H1 (cell line): ENCODE data around the gene HACL1. TPM values are rescaled to one million over a fixed set of nuclear protein-coding genes. Genes with fewer than 3 reads are reported as not detected.
A peak's percentile ranks its signal among the peaks of the same experiment; 100 is the strongest.
"Not testable (repeated sequence)": the region's sequence is repeated elsewhere in the genome, so short reads cannot be mapped to it uniquely, and the experiment has no call there.

Experiments
- CTCF ChIA-PET: fragments of 300-600 bp; sonication (Branson Sonifier 250); formaldehyde crosslinking; loops from one replicate; lab custom pipeline; 2021; ENCODE audit not compliant: partially characterized antibody; lab: Charles Lee
- POLR2A ChIA-PET: fragments of 300-600 bp; sonication (Branson Sonifier 250); formaldehyde crosslinking; loops from one replicate; lab custom pipeline; 2021; ENCODE audit warnings: inconsistent platforms; ENCODE audit not compliant: partially characterized antibody; lab: Charles Lee
- DNase-seq, 2 experiments: peaks; one replicate each; pipeline versions ENCODE4 v3.0.0 to v3.0.0-alpha.2; 2010 to 2022; ENCODE audit warnings: low spot score in 2 of 2, low read depth in 1 of 2, mixed read lengths in 1 of 2
- FAIRE-seq: peaks from 2 replicates; lab custom pipeline; 2011; peaks lifted over from hg19 to GRCh38; lab: Jason Lieb, UNC
- H2AFZ ChIP-seq: 2 replicates; pipeline ENCODE4 v1.8.1; 2012; ENCODE audit warnings: low read length, inconsistent platforms
- H2AK5ac ChIP-seq: 2 replicates; pipeline ENCODE4 v1.6.1; 2013; ENCODE audit warnings: low read depth, low read length
- H2BK120ac ChIP-seq: replicated peaks from 2 replicates; pipeline ENCODE3; 2013; ENCODE audit warnings: low read depth, low read length, inconsistent platforms
- H2BK12ac ChIP-seq: 2 replicates; pipeline ENCODE4 v1.6.1; 2013; ENCODE audit warnings: low read depth, low read length
- H2BK15ac ChIP-seq: 2 replicates; pipeline ENCODE4 v1.6.1; 2013; ENCODE audit warnings: low read length
- H2BK20ac ChIP-seq: 2 replicates; pipeline ENCODE4 v1.6.1; 2013; ENCODE audit warnings: low read length
- H2BK5ac ChIP-seq: 2 replicates; pipeline ENCODE4 v1.6.1; 2013; ENCODE audit warnings: low read depth, low read length
- H3K14ac ChIP-seq: 2 replicates; pipeline ENCODE4 v1.6.1; 2013; ENCODE audit warnings: inconsistent platforms; ENCODE audit not compliant: insufficient read length
- H3K18ac ChIP-seq: 2 replicates; pipeline ENCODE4 v1.6.1; 2013; ENCODE audit warnings: low read length; ENCODE audit errors: extremely low read depth
- H3K23ac ChIP-seq: 2 replicates; pipeline ENCODE4 v1.6.1; 2013; ENCODE audit warnings: inconsistent platforms; ENCODE audit not compliant: insufficient read length
- H3K23me2 ChIP-seq: 2 replicates; pipeline ENCODE4 v1.6.1; 2013; ENCODE audit warnings: low read depth, low read length
- H3K27ac ChIP-seq: 2 replicates; pipeline ENCODE4 v1.6.1; 2011; ENCODE audit warnings: low read depth, low read length, inconsistent platforms
- H3K27me3 ChIP-seq, 4 experiments: replicated peaks in 1 of 4; 1 replicate in 1 of 4; 2 replicates in 3 of 4; pipeline versions ENCODE4 v1.6.1 to v1.8.1; 2011 to 2013; ENCODE audit warnings: low read length in 3 of 4, mild to moderate bottlenecking in 3 of 4, inconsistent platforms in 2 of 4, mixed read lengths in 2 of 4, moderate library complexity in 1 of 4; ENCODE audit not compliant: control insufficient read depth in 3 of 4, insufficient read depth in 3 of 4; ENCODE audit errors: extremely low read depth in 1 of 4
- H3K36me3 ChIP-seq, 4 experiments: 2 replicates each; pipeline versions ENCODE4 v1.6.1 to v1.8.1; 2011 to 2013; ENCODE audit warnings: mild to moderate bottlenecking in 4 of 4, low read length in 3 of 4, moderate library complexity in 2 of 4, control low read depth in 1 of 4, inconsistent platforms in 1 of 4; ENCODE audit not compliant: insufficient read depth in 4 of 4, control insufficient read depth in 2 of 4
- H3K4ac ChIP-seq: replicated peaks from 2 replicates; pipeline ENCODE3; 2013; ENCODE audit warnings: low read length, low read depth, mixed read lengths, inconsistent platforms; ENCODE audit not compliant: insufficient read length
- H3K4me1 ChIP-seq, 4 experiments: replicated peaks in 1 of 4; 1 replicate in 1 of 4; 2 replicates in 3 of 4; pipeline versions ENCODE4 v1.6.1 to v1.8.1; 2011 to 2013; ENCODE audit warnings: low read length in 3 of 4, inconsistent platforms in 2 of 4, mixed read lengths in 1 of 4; ENCODE audit not compliant: insufficient read depth in 4 of 4, control insufficient read depth in 3 of 4
- H3K4me2 ChIP-seq, 2 experiments: 2 replicates each; pipeline versions ENCODE4 v1.6.1 to v1.8.1; 2011 to 2013; ENCODE audit warnings: low read depth in 2 of 2, low read length in 2 of 2, control low read depth in 1 of 2, inconsistent platforms in 1 of 2, mild to moderate bottlenecking in 1 of 2; ENCODE audit not compliant: insufficient read depth in 1 of 2
- H3K4me3 ChIP-seq, 4 experiments: fragments of 200-600, 300-600 bp in 1 of 4; sonication (generic), shearing (Covaris generic), sonication (Bioruptor Twin) in 1 of 4; 2 replicates each; pipeline versions ENCODE4 v1.5.1 to v1.8.1; 2011 to 2016; ENCODE audit warnings: low read length in 4 of 4, low read depth in 3 of 4, control low read depth in 2 of 4, inconsistent platforms in 2 of 4, mild to moderate bottlenecking in 2 of 4, mixed read lengths in 1 of 4, moderate library complexity in 1 of 4; ENCODE audit not compliant: insufficient read depth in 2 of 4; ENCODE audit errors: extremely low read depth in 1 of 4
- H3K56ac ChIP-seq: replicated peaks from 2 replicates; pipeline ENCODE3; 2013; ENCODE audit warnings: low read depth, mild to moderate bottlenecking, mixed read lengths, low read length, inconsistent platforms; ENCODE audit not compliant: insufficient read length
- H3K79me1 ChIP-seq: 2 replicates; pipeline ENCODE4 v1.6.1; 2013; ENCODE audit warnings: low read depth, low read length, control low read depth
- H3K79me2 ChIP-seq, 2 experiments: 2 replicates each; pipeline versions ENCODE4 v1.6.1 to v1.8.1; 2012 to 2013; ENCODE audit warnings: low read length in 2 of 2, mild to moderate bottlenecking in 2 of 2, inconsistent platforms in 1 of 2; ENCODE audit not compliant: insufficient read depth in 2 of 2, control insufficient read depth in 1 of 2
- H3K9ac ChIP-seq, 4 experiments: replicated peaks in 1 of 4; 1 replicate in 1 of 4; 2 replicates in 3 of 4; pipeline versions ENCODE4 v1.6.1 to v1.8.1; 2011 to 2013; ENCODE audit warnings: low read depth in 3 of 4, low read length in 3 of 4, control low read depth in 2 of 4, mild to moderate bottlenecking in 2 of 4, moderate library complexity in 2 of 4, inconsistent platforms in 1 of 4; ENCODE audit errors: extremely low read depth in 1 of 4
- H3K9me3 ChIP-seq, 2 experiments: 2 replicates each; pipeline versions ENCODE4 v1.6.1 to v1.8.1; 2012 to 2013; ENCODE audit warnings: mild to moderate bottlenecking in 2 of 2, moderate library complexity in 2 of 2, control low read depth in 1 of 2, inconsistent platforms in 1 of 2, low read depth in 1 of 2, low read length in 1 of 2, mixed read lengths in 1 of 2; ENCODE audit not compliant: insufficient read depth in 2 of 2
- H4K20me1 ChIP-seq, 2 experiments: replicated peaks in 1 of 2; 2 replicates each; pipeline versions ENCODE3 to v1.8.1; 2011 to 2013; ENCODE audit warnings: inconsistent platforms in 2 of 2, low read length in 2 of 2, mild to moderate bottlenecking in 1 of 2; ENCODE audit not compliant: insufficient read depth in 2 of 2, control insufficient read depth in 1 of 2
- H4K5ac ChIP-seq: 2 replicates; pipeline ENCODE4 v1.6.1; 2013; ENCODE audit warnings: low read length, low read depth, mixed read lengths, inconsistent platforms; ENCODE audit not compliant: insufficient read length
- H4K8ac ChIP-seq: 2 replicates; pipeline ENCODE4 v1.8.0; 2013; ENCODE audit warnings: mild to moderate bottlenecking, moderate library complexity, low read length, inconsistent platforms; ENCODE audit not compliant: insufficient read depth; ENCODE audit errors: extremely low read depth
- H4K91ac ChIP-seq: replicated peaks from 2 replicates; pipeline ENCODE3; 2013; ENCODE audit warnings: low read length, mixed read lengths, inconsistent platforms; ENCODE audit not compliant: insufficient read length
- WGBS, 2 experiments: shearing (Covaris generic) in 1 of 2; methylation state at CpG; one replicate each; pipeline versions ENCODE4 v1.1.6 to v1.1.7; 2013 to 2015; ENCODE audit warnings: low lambda C conversion rate in 2 of 2, mixed read lengths in 2 of 2, inconsistent platforms in 1 of 2, low coverage in 1 of 2, missing lambda C conversion rate in 1 of 2; ENCODE audit not compliant: insufficient replicate concordance in 2 of 2, insufficient coverage in 1 of 2, insufficient read length in 1 of 2; ENCODE audit errors: extremely low coverage in 1 of 2, missing lambda C conversion rate in 1 of 2; 5-methylcytosine and 5-hydroxymethylcytosine counted together
- polyA plus RNA-seq, 7 experiments: library from polyadenylated mRNA; depleted of rRNA in 3 of 7; stranded (reverse) in 5 of 7; unstranded in 2 of 7; fragments of >200 nt in 5 of 7; fragments of 200-250 nt in 2 of 7; gene quantifications; 1 replicate in 5 of 7; 2 replicates in 1 of 7; 4 replicates in 1 of 7; pipeline versions ENCODE4 v1.2.1 to v1.2.3, GENCODE V29; 2011 to 2013; ENCODE audit warnings: missing spikeins in 2 of 7, mixed read lengths in 2 of 7
- total RNA-seq: library from RNA; stranded (reverse); fragmentation: NEBNext Ultra II Directional; extraction: Animal tissue kit (Norgen Biotek cat#: 25700); gene quantifications from 2 replicates; pipeline ENCODE4 v1.2.1, GENCODE V29; 2021

Gene HACL1
- total and polyA plus RNA-seq, 2 of the 8 experiments (the other 6 are each of a cell fraction or from before 2014, with no cell fraction given): 38.2 to 46.0 TPM

GRCh38 chr3:15604584-15604983 is 3.2 kb upstream of the HACL1 start:
- H3K4me2 ChIP-seq, H3K18ac ChIP-seq, H3K79me1 ChIP-seq, H2AFZ ChIP-seq, H2AK5ac ChIP-seq, CTCF ChIA-PET, H3K27ac ChIP-seq, H3K4me1 ChIP-seq, H3K4ac ChIP-seq, H4K20me1 ChIP-seq, H3K23me2 ChIP-seq, H2BK120ac ChIP-seq, H2BK12ac ChIP-seq, H4K8ac ChIP-seq, POLR2A ChIA-PET, H2BK5ac ChIP-seq, H2BK15ac ChIP-seq, H3K9ac ChIP-seq, H3K9me3 ChIP-seq, H3K36me3 ChIP-seq, H4K91ac ChIP-seq, H3K14ac ChIP-seq, H3K27me3 ChIP-seq, FAIRE-seq, DNase-seq, H3K4me3 ChIP-seq, H2BK20ac ChIP-seq, H3K56ac ChIP-seq, H3K23ac ChIP-seq, H4K5ac ChIP-seq: not testable (repeated sequence)
- peaks cover 0 to 17% of the 10 kb centered on the region in 2 experiments; a peak in 3 of 4 replicates for H3K79me2 ChIP-seq
- 95% methylated on average over 1 of the region's 1 CpG; no CpG with 5 or more reads in 1 of the 2 experiments for WGBS, 2 experiments

GRCh38 chr3:15602816-15603215 is 1.4 kb upstream of the HACL1 start:
- H3K4me1 ChIP-seq, POLR2A ChIA-PET, H2BK120ac ChIP-seq, H4K91ac ChIP-seq, H2AK5ac ChIP-seq, H2BK5ac ChIP-seq, H2BK12ac ChIP-seq, H2BK15ac ChIP-seq, H3K9me3 ChIP-seq, CTCF ChIA-PET, H3K23me2 ChIP-seq, H2AFZ ChIP-seq, H3K9ac ChIP-seq, H3K27ac ChIP-seq, H3K79me1 ChIP-seq, FAIRE-seq, H4K5ac ChIP-seq, H4K8ac ChIP-seq, H3K14ac ChIP-seq, H3K56ac ChIP-seq, H3K4ac ChIP-seq, H3K23ac ChIP-seq, H3K27me3 ChIP-seq, H3K18ac ChIP-seq, DNase-seq, H2BK20ac ChIP-seq, H4K20me1 ChIP-seq: not testable (repeated sequence)
- H3K4me2 ChIP-seq: peak overlapping the region; percentile 77 to 96
- peak overlapping the region; percentile 84 to 99 (median 89); a peak in 7 of 8 replicates for H3K4me3 ChIP-seq
- WGBS, 2 experiments: 90% methylated on average over 3 of the region's 3 CpGs; no CpG with 5 or more reads in 1 of the 2 experiments
- H3K79me2 ChIP-seq: peaks cover 0 to 22% of the 10 kb centered on the region in 2 experiments; a peak in 3 of 4 replicates
- H3K36me3 ChIP-seq: peaks cover 7 to 24% (median 10%) of the 10 kb centered on the region in 4 experiments
